HEK293T (cell line): ENCODE results near the gene ADCY2.

Experiments
- BHLHE40 ChIP-seq: fragments of 450-650 bp; IDR thresholded peaks from 2 replicates; pipeline ENCODE4 v1.6.1; 2016; ENCODE audit warnings: mild to moderate bottlenecking, moderate library complexity, borderline replicate concordance
- CTBP1 ChIP-seq: fragments of 450-650 bp; IDR thresholded peaks from 2 replicates; pipeline ENCODE4 v1.6.1; 2016; ENCODE audit warnings: borderline replicate concordance
- ELF4 ChIP-seq: fragments of 450-650 bp; IDR thresholded peaks from 2 replicates; pipeline ENCODE4 v1.6.1; 2017; ENCODE audit warnings: antibody characterized with exemption
- FOXA1 ChIP-seq: fragments of 450-650 bp; IDR thresholded peaks from 2 replicates; pipeline ENCODE4 v1.6.1; 2016; ENCODE audit warnings: mild to moderate bottlenecking
- FOXK2 ChIP-seq: fragments of 450-650 bp; IDR thresholded peaks from 2 replicates; pipeline ENCODE4 v1.6.1; 2016; ENCODE audit warnings: mild to moderate bottlenecking
- FOXM1 ChIP-seq: fragments of 450-650 bp; IDR thresholded peaks from 2 replicates; pipeline ENCODE4 v1.6.1; 2017; ENCODE audit warnings: mild to moderate bottlenecking, borderline replicate concordance
- HDGF ChIP-seq: fragments of 450-650 bp; IDR thresholded peaks from 2 replicates; pipeline ENCODE4 v1.6.1; 2017; ENCODE audit warnings: antibody characterized with exemption, borderline replicate concordance
- NFRKB ChIP-seq: fragments of 450-650 bp; IDR thresholded peaks from 2 replicates; pipeline ENCODE4 v1.6.1; 2016; ENCODE audit warnings: mild to moderate bottlenecking, moderate library complexity
- SP1 ChIP-seq: fragments of 450-650 bp; IDR thresholded peaks from 2 replicates; pipeline ENCODE4 v1.6.1; 2017
- SUZ12 ChIP-seq: fragments of 450-650 bp; IDR thresholded peaks from 2 replicates; pipeline ENCODE4 v1.6.1; 2016; ENCODE audit warnings: mild to moderate bottlenecking
- TARDBP ChIP-seq: fragments of 450-650 bp; IDR thresholded peaks from 2 replicates; pipeline ENCODE4 v1.6.1; 2016
- ZNF384 ChIP-seq: fragments of 450-650 bp; IDR thresholded peaks from 2 replicates; pipeline ENCODE4 v1.6.1; 2016
- TF ChIP-seq, protein P1 (sequence below): fragments of 450-650 bp; IDR thresholded peaks from 2 replicates; pipeline ENCODE4 v1.6.1; 2016

DNA sequence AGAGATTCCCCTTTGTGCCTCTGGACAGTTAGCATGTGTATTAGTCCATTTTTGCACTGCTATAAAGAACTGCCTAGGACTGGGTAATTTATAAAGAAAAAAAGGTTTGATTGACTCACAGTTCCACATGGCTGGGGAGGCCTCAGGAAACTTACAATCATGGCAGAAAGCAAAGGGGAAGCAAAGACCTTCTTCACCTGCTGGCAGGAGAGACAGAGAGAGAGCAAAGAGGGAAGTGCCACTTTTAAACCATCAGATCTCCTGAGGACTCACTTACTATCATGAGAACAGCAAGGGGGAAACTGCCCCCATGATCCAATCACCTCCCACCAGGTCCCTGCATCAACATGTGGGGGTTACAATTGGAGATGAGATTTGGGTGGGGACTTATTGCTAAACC is 449.0 kb downstream of the ADCY2 start:
- TF ChIP-seq FOXM1 (no peak), BHLHE40 (no peak), SP1 (no peak), SUZ12 (no peak), FOXA1 (no peak), ELF4 (no peak), TARDBP (no peak), ZNF384 (no peak), NFRKB (no peak), FOXK2 (no peak), CTBP1 (no peak), HDGF (no peak)
- TF ChIP-seq, protein P1, sequence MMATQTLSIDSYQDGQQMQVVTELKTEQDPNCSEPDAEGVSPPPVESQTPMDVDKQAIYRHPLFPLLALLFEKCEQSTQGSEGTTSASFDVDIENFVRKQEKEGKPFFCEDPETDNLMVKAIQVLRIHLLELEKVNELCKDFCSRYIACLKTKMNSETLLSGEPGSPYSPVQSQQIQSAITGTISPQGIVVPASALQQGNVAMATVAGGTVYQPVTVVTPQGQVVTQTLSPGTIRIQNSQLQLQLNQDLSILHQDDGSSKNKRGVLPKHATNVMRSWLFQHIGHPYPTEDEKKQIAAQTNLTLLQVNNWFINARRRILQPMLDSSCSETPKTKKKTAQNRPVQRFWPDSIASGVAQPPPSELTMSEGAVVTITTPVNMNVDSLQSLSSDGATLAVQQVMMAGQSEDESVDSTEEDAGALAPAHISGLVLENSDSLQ = no peak
